GM21717 (cell line): ENCODE data around the gene S100A13.
A peak's percentile ranks its signal among the peaks of the same experiment; 100 is the strongest.
"Not testable (repeated sequence)": the region's sequence is repeated elsewhere in the genome, so short reads cannot be mapped to it uniquely, and the experiment has no call there.

Experiments
- ATAC-seq: cut with Tn5 transposase; IDR thresholded peaks from one replicate; pipeline ENCODE4 v1.9.1; 2021; ENCODE audit warnings: mild to moderate bottlenecking, moderate library complexity; ENCODE audit not compliant: unreplicated experiment

The S100A13 gene

DNA sequence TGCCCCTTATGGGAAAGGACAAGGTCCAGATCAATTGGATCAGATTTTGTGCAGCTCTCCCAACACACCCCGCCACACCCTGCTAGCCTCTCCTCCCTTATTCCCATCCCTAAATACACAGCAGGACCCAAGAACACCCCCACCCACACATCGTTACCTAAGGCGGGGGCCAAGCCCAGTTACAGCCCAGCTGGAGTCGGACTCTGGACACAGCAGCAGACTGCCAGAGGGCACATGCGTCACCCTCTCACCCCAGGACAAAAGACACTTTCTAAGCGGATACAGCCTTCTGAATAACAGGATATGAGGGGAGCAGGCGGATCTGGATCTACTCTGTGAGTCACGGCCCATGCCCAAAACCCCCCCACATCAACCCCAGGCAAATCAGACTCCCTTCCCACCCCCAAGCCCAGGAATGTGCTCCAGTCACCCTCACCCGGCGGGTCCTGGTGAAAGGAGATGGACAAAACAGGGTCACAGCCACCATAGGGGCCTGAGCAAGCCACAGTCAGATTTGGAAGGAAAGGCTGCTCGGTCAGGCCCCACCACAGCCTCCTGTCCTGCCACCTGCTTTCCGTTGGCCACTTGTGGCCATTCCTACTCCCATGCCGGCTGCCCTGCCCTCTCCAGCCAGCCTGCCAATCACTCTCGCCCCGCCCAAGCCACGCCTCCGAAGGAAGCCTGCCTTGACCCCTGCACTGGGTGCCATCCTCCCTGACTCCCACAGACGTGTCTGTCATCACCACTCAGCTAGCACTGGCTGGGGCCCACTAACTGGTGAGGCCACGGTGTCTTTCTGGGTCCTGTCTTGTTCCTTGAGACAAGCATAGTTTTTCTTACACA is 18.3 kb downstream of the S100A13 start:
- ATAC-seq: no peak

GRCh38 chr1:153608089-153608682 is 19.1 kb downstream of the S100A13 start:
- ATAC-seq: no peak

DNA sequence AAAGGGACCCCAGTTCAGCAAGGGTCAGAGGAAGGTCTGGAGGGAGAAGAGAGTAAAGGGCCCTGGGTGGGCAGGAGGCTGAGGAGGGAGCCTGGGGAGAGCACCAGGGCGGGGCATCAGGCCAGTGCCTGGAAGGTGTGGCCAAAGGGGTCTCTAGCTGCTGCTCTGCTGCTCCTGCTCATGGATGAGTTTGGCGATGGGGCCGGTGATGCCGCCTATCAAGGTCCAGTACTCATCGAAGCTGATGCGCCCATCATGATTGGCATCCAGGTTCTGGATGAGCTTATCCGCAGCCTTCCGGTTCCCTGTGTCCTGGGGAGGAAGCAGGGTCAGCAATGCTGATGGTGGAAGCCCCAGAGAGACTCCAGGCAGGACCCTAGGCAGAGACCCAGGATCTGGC is 19.9 kb downstream of the S100A13 start:
- no peak for ATAC-seq

DNA sequence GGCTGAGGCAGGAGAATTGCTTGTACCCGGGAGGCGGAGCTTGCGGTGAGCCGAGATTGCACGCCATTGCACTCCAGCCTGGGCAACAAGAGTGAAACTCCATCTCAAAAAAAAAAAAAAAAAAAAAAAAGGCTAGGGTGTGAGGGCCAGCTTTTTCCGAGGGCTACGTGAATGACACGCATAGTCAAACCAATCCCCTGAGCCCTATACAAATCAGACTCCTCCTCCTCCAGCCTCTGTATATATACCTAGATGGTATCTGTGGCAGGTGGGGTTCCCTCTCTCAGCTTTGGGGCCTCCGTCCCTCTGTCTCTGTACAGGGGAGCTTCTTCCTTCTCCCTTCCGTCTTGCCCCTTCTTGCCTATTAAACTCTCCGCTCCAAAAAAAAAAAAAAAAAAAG is 21.1 kb downstream of the S100A13 start:
- no peak for ATAC-seq

GRCh38 chr1:153602749-153603148 is 24.6 kb downstream of the S100A13 start:
- no peak for ATAC-seq

GRCh38 chr1:153599847-153600246 is 27.5 kb downstream of the S100A13 start:
- no peak for ATAC-seq

GRCh38 chr1:153598309-153599172 is 28.8 kb downstream of the S100A13 start:
- ATAC-seq: peak; percentile 98

DNA sequence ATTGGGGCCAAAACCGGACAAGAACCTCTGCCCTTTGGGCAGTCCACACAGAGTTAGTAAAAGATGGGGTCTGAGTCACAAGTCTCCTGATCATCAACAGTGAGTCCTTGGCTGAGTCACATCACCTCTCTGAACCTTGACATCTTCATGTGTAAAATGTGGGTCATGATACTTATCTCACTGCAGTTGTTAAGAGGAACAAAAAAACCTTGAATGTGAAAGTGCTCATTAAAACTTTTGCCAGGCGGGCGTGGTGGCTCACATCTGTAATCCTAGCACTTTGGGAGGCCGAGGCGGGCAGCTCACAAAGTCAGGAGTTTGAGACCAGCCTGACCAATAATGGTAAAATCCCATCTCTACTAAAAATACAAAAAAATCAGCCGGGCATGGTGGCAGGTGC is 30.1 kb downstream of the S100A13 start:
- ATAC-seq: no peak

GRCh38 chr1:153592748-153593147 is 34.6 kb downstream of the S100A13 start:
- ATAC-seq: no peak

- ATAC-seq: no peak
These were observed 38.8 kb downstream of the S100A13 start for GRCh38 chr1:153588482-153588881.

GRCh38 chr1:153588033-153588432 is 39.3 kb downstream of the S100A13 start:
- not testable (repeated sequence) for ATAC-seq

DNA sequence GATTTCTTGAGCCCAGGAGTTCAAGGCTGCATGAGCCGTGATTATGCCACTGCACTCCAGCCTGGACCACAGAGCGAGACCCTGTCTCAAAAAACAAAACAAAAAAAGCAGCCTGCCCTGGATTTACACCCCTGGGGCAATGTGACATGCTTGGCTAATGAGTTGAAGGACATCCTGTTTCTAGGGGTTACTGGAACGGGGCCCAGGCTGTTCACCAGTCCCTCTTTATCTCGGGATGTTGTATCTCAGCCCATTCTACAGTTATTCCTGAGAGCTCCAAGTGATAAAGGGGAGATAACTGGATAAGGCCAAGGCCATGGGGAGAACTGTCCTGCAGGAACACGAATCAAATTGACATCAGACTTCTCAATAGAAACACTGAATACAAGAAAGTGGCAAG is 40.0 kb downstream of the S100A13 start:
- ATAC-seq: no peak

DNA sequence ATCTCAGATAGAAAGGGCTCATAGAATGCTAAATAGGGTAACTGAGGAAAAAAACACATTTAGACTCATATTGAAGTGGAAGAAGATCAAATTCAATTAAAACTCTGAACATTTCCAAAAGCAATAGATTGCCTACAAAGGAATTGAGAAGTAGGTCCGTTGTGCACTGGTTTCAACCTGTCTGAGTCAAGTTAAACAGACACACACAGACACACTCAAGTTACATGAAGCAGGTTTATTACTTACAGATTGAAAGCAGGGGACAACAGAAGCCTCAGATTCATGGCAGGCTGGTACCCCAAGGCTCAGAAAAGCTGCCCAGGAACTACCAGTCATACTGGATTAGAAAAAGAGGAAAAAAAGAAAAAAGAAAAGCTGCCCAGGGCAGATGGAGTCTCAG is 41.0 kb downstream of the S100A13 start:
- no peak for ATAC-seq

- ATAC-seq: no peak
These were observed 42.3 kb downstream of the S100A13 start for GRCh38 chr1:153585006-153585405.

DNA sequence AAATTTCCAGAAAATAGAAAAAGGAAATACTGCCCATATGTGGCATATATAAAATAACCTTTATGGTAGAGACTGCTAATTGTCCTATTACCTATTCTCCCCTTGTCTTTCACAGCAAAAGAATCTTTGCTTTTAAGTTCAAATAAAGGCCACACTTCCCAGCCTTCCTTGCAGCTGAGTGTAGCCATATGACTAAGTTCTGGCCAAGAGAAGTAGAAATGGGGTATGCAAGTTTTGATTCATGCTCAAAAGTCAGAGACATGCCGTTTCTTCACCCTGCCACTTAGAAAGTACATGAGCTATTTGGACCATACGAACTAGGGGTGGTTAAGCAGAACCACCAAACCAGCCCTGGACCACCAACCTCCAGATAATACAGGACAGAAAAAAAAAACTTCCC is 43.3 kb downstream of the S100A13 start:
- ATAC-seq: no peak

DNA sequence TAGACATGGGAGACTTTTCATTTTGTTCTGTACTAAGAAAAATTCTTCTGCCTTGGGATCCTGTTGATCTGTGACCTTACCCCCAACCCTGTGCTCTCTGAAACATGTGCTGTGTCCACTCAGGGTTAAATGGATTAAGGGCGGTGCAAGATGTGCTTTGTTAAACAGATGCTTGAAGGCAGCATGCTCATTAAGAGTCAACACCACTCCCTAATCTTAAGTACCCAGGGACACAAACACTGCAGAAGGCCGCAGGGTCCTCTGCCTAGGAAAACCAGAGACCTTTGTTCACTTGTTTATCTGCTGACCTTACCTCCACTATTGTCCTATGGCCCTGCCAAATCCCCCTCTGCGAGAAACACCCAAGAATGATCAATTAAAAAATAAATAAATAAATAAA is 43.8 kb downstream of the S100A13 start:
- ATAC-seq: not testable (repeated sequence)

DNA sequence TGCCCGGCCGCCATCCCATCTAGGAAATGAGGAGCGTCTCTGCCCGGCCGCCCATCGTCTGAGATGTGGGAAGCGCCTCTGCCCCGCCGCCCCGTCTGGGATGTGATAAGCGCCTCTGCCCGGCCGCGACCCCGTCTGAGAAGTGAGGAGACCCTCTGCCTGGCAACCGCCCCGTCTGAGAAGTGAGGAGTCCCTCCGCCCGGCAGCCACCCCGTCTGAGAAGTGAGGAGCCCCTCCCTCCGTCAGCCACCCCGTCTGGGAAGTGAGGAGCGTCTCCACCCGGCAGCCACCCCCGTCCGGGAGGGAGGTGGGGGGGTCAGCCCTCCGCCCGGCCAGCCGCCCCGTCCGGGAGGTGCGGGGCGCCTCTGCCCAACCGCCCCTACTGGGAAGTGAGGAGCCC is 44.5 kb downstream of the S100A13 start:
- not testable (repeated sequence) for ATAC-seq

DNA sequence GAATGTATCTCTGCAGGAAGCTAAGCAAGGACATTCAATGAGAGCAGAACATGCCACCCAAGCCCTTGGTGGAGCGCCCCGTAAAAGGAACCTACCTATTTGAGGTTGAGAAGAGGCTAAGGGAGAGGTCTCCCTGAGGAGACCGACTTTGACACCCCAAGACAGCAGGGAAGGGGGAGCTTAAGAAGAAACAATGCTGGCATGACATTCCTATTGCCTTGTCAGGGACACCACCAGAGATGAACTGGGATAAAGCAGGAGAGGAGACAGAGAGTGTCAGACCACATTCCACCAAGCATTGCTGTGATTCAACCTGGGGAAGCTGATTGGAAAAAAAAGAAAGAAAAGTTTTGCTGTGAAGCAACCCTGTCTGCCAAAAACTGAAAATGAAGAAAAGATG is 48.4 kb downstream of the S100A13 start:
- ATAC-seq: no peak

DNA sequence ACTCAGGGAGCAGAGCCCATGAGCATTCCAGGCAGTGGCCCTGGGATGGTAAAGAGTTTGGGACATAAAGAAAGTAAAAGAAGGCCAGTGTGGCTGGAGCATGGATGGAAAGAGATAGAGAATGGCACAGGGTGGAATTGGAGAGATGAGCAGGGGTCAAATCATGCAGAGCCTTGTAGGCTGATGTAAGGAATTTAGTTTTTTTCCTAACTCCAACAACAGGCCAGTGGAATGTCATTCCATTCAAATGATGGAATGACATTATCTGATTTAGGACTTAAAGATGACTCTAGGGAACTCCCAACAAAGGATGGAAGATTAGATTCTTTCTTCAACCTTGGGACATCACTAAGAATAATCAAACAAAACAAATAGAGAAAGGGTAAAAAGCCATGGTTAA is 48.8 kb downstream of the S100A13 start:
- ATAC-seq: no peak

GRCh38 chr1:153577624-153578051 is 49.7 kb downstream of the S100A13 start:
- ATAC-seq: no peak

- no peak for ATAC-seq
These were observed 50.2 kb downstream of the S100A13 start for GRCh38 chr1:153577138-153577537.

DNA sequence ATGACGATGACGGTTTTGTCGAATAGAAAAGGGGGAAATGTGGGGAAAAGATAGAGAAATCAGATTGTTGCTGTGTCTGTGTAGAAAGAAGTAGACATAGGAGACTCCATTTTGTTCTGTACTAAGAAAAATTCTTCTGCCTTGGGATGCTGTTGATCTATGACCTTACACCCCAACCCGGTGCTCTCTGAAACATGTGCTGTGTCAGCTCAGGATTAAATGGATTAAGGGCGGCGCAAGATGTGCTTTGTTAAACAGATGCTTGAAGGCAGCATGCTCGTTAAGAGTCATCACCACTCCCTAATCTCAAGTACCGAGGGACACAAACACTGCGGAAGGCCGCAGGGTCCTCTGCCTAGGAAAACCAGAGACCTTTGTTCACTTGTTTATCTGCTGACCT is 51.8 kb downstream of the S100A13 start:
- ATAC-seq: not testable (repeated sequence)
